Left lung (tissue), 10 donors: Measurements from ENCODE around the gene IRAG1. TPM values are rescaled to one million over a fixed set of nuclear protein-coding genes. Genes with fewer than 3 reads are reported as not detected.
A peak's percentile ranks its signal among the peaks of the same experiment; 100 is the strongest.

ENCODE experiments used
- ATAC-seq: fragments of 200-7000 bp; cut with Tn5 transposase; one replicate; pipeline ENCODE4 v1.9.1; 2020; ENCODE audit warnings: moderate library complexity
- DNase-seq, 4 donors: peaks; one replicate each; pipeline ENCODE4 v3.0.0-alpha.2; 2013 to 2020
- H3K27ac ChIP-seq, 2 donors: fragments of 200-600 bp; sonication (generic) in 1 of 2; one replicate each; pipeline versions ENCODE4 v1.5.0 to v1.8.0; 2020 to 2021
- H3K27me3 ChIP-seq, 2 donors: fragments of 200-600 bp; sonication (generic) in 1 of 2; one replicate each; pipeline versions ENCODE4 v1.5.0 to v1.8.0; 2020 to 2021
- H3K36me3 ChIP-seq, 2 donors: fragments of 200-600 bp; sonication (generic) in 1 of 2; one replicate each; pipeline versions ENCODE4 v1.5.0 to v1.8.0; 2020 to 2021
- H3K4me1 ChIP-seq, 2 donors: fragments of 200-600 bp; one replicate each; pipeline ENCODE4 v1.8.0; 2021
- H3K4me3 ChIP-seq, 2 donors: fragments of 200-600 bp; sonication (generic) in 1 of 2; one replicate each; pipeline versions ENCODE4 v1.5.0 to v1.8.0; 2020 to 2021; ENCODE audit warnings: mild to moderate bottlenecking in 1 of 2
- H3K9me3 ChIP-seq, 2 donors: fragments of 200-600 bp; sonication (generic) in 1 of 2; one replicate each; pipeline versions ENCODE4 v1.5.0 to v1.8.0; 2020 to 2021
- intact Hi-C, 2 donors: fragments of 100-400 bp; cut with DNase I; formaldehyde crosslinking; loops; one replicate each; pipeline versions ENCODE4 v1.11.2 to v1.14.2; 2022
- polyA plus RNA-seq, 6 donors: library from polyadenylated mRNA; unstranded; fragments of 120-200 nt; gene quantifications; one replicate each; pipeline ENCODE4 v1.2.1, GENCODE V29; 2013; ENCODE audit not compliant: insufficient read length in 6 of 6
- total RNA-seq, 2 donors: library from RNA; stranded (reverse); fragmentation: NEBNext Ultra II Directional; extraction: Animal tissue kit (Norgen Biotek cat#: 25700); gene quantifications; one replicate each; pipeline ENCODE4 v1.2.1, GENCODE V29; 2021
- TF ChIP-seq, protein P1 (sequence below), 2 donors: fragments of 200-600 bp; sonication (generic) in 1 of 2; IDR thresholded peaks; one replicate each; pipeline versions ENCODE4 v1.5.0 to v1.8.0; 2021; ENCODE audit warnings: antibody characterized with exemption in 2 of 2
- donor health status: DM: no; HTN: yes; CAD: no.
- donor health status: DM: no; HTN: no; CAD: no.

Gene IRAG1
- total and polyA plus RNA-seq, 8 donors: 11.4 to 17.8 (median 16.7) TPM

GRCh38 chr11:10651656-10652361 is 41.7 kb downstream of the IRAG1 start:
- H3K36me3 ChIP-seq: no peaks in the 10 kb centered on the region
- TF ChIP-seq, protein P1, sequence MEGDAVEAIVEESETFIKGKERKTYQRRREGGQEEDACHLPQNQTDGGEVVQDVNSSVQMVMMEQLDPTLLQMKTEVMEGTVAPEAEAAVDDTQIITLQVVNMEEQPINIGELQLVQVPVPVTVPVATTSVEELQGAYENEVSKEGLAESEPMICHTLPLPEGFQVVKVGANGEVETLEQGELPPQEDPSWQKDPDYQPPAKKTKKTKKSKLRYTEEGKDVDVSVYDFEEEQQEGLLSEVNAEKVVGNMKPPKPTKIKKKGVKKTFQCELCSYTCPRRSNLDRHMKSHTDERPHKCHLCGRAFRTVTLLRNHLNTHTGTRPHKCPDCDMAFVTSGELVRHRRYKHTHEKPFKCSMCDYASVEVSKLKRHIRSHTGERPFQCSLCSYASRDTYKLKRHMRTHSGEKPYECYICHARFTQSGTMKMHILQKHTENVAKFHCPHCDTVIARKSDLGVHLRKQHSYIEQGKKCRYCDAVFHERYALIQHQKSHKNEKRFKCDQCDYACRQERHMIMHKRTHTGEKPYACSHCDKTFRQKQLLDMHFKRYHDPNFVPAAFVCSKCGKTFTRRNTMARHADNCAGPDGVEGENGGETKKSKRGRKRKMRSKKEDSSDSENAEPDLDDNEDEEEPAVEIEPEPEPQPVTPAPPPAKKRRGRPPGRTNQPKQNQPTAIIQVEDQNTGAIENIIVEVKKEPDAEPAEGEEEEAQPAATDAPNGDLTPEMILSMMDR (IDR thresholded peaks at IDR 0.05): no peak
- no peaks in the 10 kb centered on the region for H3K9me3 ChIP-seq
- DNase-seq: no peak
- H3K27ac ChIP-seq: peak overlapping the region; percentile 45 to 46
- peaks cover 29 to 60% of the 10 kb centered on the region in 2 donors for H3K4me1 ChIP-seq
- peak; percentile 31 for ATAC-seq
- H3K27me3 ChIP-seq: no peaks in the 10 kb centered on the region
- intact Hi-C loops: loop anchor here in 1 of 2 donors (5.0 to 10.0 kb wide), 3 partner anchors 67 to 245 kb away; no protein-coding TSS in a partner anchor
- no peak overlapping the region for H3K4me3 ChIP-seq

DNA sequence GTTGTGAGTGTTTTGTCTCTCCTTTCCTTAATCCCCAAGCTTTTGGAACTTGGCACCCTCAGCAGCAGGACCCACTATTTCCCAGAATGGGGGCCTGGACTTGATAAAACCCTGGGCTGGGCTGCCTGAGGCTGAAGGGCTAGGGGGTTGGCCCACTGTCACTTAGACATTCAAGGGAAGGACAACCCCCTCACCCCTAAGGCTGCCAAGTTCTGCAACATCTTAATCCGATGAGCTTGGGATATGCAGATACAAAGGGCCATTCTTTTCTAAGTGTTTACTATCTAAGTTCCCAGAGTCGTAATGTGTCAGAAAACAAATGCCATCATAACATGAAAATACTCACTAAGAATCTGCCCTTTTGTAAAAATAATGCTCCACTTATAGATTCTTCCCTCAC is 42.9 kb downstream of the IRAG1 start:
- ATAC-seq (no peak), DNase-seq (no peak)
- no peaks in the 10 kb centered on the region for H3K27me3 ChIP-seq
- H3K27ac ChIP-seq: no peak overlapping the region
- no peaks in the 10 kb centered on the region for H3K36me3 ChIP-seq
- peaks cover 28 to 56% of the 10 kb centered on the region in 2 donors for H3K4me1 ChIP-seq
- TF ChIP-seq, protein P1 (IDR thresholded peaks at IDR 0.05): no peak
- H3K9me3 ChIP-seq: no peaks in the 10 kb centered on the region
- no peak overlapping the region for H3K4me3 ChIP-seq
- intact Hi-C loops: loop anchor here in 1 of 2 donors (5.0 to 10.0 kb wide), 3 partner anchors 66 to 243 kb away; no protein-coding TSS in a partner anchor

DNA sequence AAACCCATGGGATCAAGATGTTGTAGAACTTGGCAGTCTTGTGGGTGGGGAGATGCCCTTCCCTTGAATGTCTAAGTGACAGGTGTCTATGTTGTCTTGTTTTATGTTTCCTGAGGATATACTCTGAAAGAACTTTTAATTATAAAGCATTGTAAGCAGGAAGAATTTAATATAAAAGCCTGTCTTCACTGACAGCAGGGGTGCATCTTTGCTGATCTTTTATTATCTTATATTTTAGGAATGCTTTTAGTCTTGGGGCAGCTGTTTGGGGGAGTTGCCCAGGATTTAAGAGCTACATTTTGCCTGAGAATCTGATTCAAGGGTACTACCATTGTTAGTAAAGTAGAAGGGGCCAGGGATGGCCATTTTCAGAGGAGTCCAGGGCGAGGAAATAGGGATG is 43.4 kb downstream of the IRAG1 start:
- Histone ChIP-seq H3K27ac (no peak overlapping the region), H3K9me3 (no peaks in the 10 kb centered on the region), H3K4me3 (no peak overlapping the region), H3K36me3 (no peaks in the 10 kb centered on the region), H3K27me3 (no peaks in the 10 kb centered on the region), H3K4me1 (peaks cover 23 to 55% of the 10 kb centered on the region in 2 donors)
- DNase-seq: no peak
- intact Hi-C loops: loop anchor here in 1 of 2 donors (5.0 to 10.0 kb wide), 3 partner anchors 65 to 243 kb away; no protein-coding TSS in a partner anchor
- TF ChIP-seq, protein P1 (IDR thresholded peaks at IDR 0.05): no peak
- no peak for ATAC-seq

DNA sequence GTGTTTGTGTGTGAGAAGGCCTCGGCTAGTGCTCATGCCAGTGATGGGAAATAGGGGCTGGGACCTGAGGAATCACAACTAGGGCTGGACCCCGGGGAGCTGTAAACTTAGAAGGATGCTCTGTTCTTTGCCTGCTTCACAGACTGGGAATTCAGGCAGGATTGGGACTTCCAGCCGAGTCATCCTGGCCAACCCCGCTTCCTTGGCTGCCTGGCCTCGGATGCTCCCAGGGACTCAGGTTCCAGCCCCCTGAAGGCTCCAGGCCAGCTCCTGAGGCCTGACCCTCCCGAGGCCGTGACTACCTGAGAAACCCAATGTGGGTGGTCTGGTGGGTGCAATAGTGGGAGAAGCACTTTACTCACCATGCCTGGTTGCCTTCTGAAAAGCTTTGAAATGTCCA is 44.7 kb downstream of the IRAG1 start:
- TF ChIP-seq, protein P1 (IDR thresholded peaks at IDR 0.05): no peak
- intact Hi-C loops: no loop called here
- H3K4me1 ChIP-seq: peaks cover 17 to 42% of the 10 kb centered on the region in 2 donors

GRCh38 chr11:10646681-10647355 is 46.7 kb downstream of the IRAG1 start:
- no peak overlapping the region for H3K27ac ChIP-seq
- no peaks in the 10 kb centered on the region for H3K27me3 ChIP-seq
- peak; percentile 59 for ATAC-seq
- no peaks in the 10 kb centered on the region for H3K36me3 ChIP-seq
- H3K4me3 ChIP-seq: no peak overlapping the region
- peaks cover 12 to 36% of the 10 kb centered on the region in 2 donors for H3K4me1 ChIP-seq
- no peaks in the 10 kb centered on the region for H3K9me3 ChIP-seq
- no peak for DNase-seq
- intact Hi-C loops: no loop called here
- TF ChIP-seq, protein P1 (IDR thresholded peaks at IDR 0.05): no peak

More for the DNA sequence above, 44.7 kb downstream of the IRAG1 start:
- Histone ChIP-seq H3K9me3 (no peaks in the 10 kb centered on the region), H3K27ac (no peak overlapping the region), H3K27me3 (no peaks in the 10 kb centered on the region), H3K4me3 (no peak overlapping the region), H3K36me3 (no peaks in the 10 kb centered on the region)
- ATAC-seq: no peak
- no peak for DNase-seq
